Keratinocyte (primary cell): Measurements from ENCODE around the gene STARD10. TPM values are rescaled to one million over a fixed set of nuclear protein-coding genes. Genes with fewer than 3 reads are reported as not detected.

Source experiments
- DNase-seq: peaks from one replicate; pipeline ENCODE4 v3.0.0-alpha.2; 2011; ENCODE audit warnings: low read depth, missing footprints, low spot score
- FAIRE-seq: peaks from 2 replicates; lab custom pipeline; 2011; peaks lifted over from hg19 to GRCh38; lab: Jason Lieb, UNC
- H2AFZ ChIP-seq: 2 replicates; pipeline ENCODE4 v1.6.0; 2012; ENCODE audit warnings: low read length, control low read depth, inconsistent platforms; ENCODE audit not compliant: control insufficient read depth
- H3K27ac ChIP-seq: 2 replicates; pipeline ENCODE4 v1.5.1; 2011; ENCODE audit warnings: low read length; ENCODE audit not compliant: control insufficient read depth, insufficient read depth
- H3K27me3 ChIP-seq: 3 replicates; pipeline ENCODE4 v1.6.0; 2011; ENCODE audit warnings: low read length; ENCODE audit not compliant: control insufficient read depth, insufficient read depth; ENCODE audit errors: extremely low read depth
- H3K36me3 ChIP-seq, 2 experiments: 2 replicates in 1 of 2; 3 replicates in 1 of 2; pipeline ENCODE4 v1.5.1; 2011; ENCODE audit warnings: low read length in 2 of 2, mild to moderate bottlenecking in 1 of 2; ENCODE audit not compliant: control insufficient read depth in 2 of 2, insufficient read depth in 2 of 2; ENCODE audit errors: extremely low read depth in 1 of 2
- H3K4me1 ChIP-seq: 3 replicates; pipeline ENCODE4 v1.5.1; 2011; ENCODE audit warnings: low read length; ENCODE audit not compliant: control insufficient read depth, insufficient read depth; ENCODE audit errors: extremely low read depth
- H3K4me2 ChIP-seq: 3 replicates; pipeline ENCODE4 v1.6.0; 2011; ENCODE audit warnings: low read depth, low read length; ENCODE audit not compliant: control insufficient read depth, insufficient read depth; ENCODE audit errors: extremely low read depth
- H3K4me3 ChIP-seq, 3 experiments: fragments of 200-600 bp in 1 of 3; sonication (generic) in 1 of 3; 2 replicates in 2 of 3; 3 replicates in 1 of 3; pipeline ENCODE4 v1.5.1; 2011 to 2016; ENCODE audit warnings: low read length in 3 of 3, mild to moderate bottlenecking in 3 of 3, control low read depth in 2 of 3, inconsistent platforms in 1 of 3, low read depth in 1 of 3, mixed read lengths in 1 of 3, mixed run types in 1 of 3, moderate library complexity in 1 of 3; ENCODE audit not compliant: control insufficient read depth in 2 of 3, insufficient read depth in 2 of 3; ENCODE audit errors: extremely low read depth in 1 of 3
- H3K79me2 ChIP-seq: 2 replicates; pipeline ENCODE4 v1.6.0; 2012; ENCODE audit warnings: low read length; ENCODE audit not compliant: control insufficient read depth, insufficient read depth
- H3K9ac ChIP-seq: 3 replicates; pipeline ENCODE4 v1.6.0; 2011; ENCODE audit warnings: low read length; ENCODE audit not compliant: control insufficient read depth, insufficient read depth; ENCODE audit errors: extremely low read depth
- H3K9me1 ChIP-seq: 3 replicates; pipeline ENCODE4 v1.6.0; 2011; ENCODE audit warnings: low read length; ENCODE audit not compliant: control insufficient read depth, insufficient read depth; ENCODE audit errors: extremely low read depth
- H3K9me3 ChIP-seq: 2 replicates; pipeline ENCODE4 v1.5.1; 2012; ENCODE audit warnings: low read depth, low read length; ENCODE audit not compliant: control insufficient read depth
- H4K20me1 ChIP-seq: 3 replicates; pipeline ENCODE4 v1.6.0; 2011; ENCODE audit warnings: low read length; ENCODE audit not compliant: control insufficient read depth, insufficient read depth; ENCODE audit errors: extremely low read depth
- EZH2 ChIP-seq: IDR thresholded peaks from one replicate; pipeline ENCODE4 v1.6.1; 2012; ENCODE audit warnings: inconsistent platforms, mild to moderate bottlenecking, low read length, moderate library complexity
- dilution Hi-C: fragments of 300-500 bp; cut with MboI; formaldehyde crosslinking; loops from one replicate; pipeline ENCODE4 v1.7.0; 2020; ENCODE audit warnings: low sequenced_read_pairs; ENCODE audit not compliant: extremely low pct_ligation_motif_present
- polyA plus RNA-seq, 5 experiments: library from polyadenylated mRNA; depleted of rRNA in 3 of 5; stranded (reverse) in 3 of 5; stranded (forward) in 1 of 5; unstranded in 1 of 5; fragments of >200 nt; gene quantifications; 1 replicate in 1 of 5; 2 replicates in 3 of 5; 3 replicates in 1 of 5; pipeline versions ENCODE4 v1.2.1 to v1.2.3, GENCODE V29; 2011 to 2012; ENCODE audit warnings: missing spikeins in 2 of 5, low read depth in 1 of 5, low replicate concordance in 1 of 5
- TF ChIP-seq, protein P1 (sequence below), 3 experiments: IDR thresholded peaks in 1 of 3; conservative IDR thresholded peaks in 1 of 3; optimal IDR thresholded peaks in 1 of 3; 2 replicates in 2 of 3; 3 replicates in 1 of 3; pipeline versions ENCODE3 to v1.5.1; 2011; ENCODE audit warnings: low read length in 3 of 3, mild to moderate bottlenecking in 3 of 3, moderate library complexity in 2 of 3, control low read depth in 1 of 3, inconsistent platforms in 1 of 3; ENCODE audit not compliant: insufficient read depth in 2 of 3; ENCODE audit errors: extremely low read depth in 1 of 3

The STARD10 gene
- polyA plus RNA-seq, 1 donor (not counting 4 experiments of a cell fraction or from before 2014, with no cell fraction given), result 67.0 TPM

DNA sequence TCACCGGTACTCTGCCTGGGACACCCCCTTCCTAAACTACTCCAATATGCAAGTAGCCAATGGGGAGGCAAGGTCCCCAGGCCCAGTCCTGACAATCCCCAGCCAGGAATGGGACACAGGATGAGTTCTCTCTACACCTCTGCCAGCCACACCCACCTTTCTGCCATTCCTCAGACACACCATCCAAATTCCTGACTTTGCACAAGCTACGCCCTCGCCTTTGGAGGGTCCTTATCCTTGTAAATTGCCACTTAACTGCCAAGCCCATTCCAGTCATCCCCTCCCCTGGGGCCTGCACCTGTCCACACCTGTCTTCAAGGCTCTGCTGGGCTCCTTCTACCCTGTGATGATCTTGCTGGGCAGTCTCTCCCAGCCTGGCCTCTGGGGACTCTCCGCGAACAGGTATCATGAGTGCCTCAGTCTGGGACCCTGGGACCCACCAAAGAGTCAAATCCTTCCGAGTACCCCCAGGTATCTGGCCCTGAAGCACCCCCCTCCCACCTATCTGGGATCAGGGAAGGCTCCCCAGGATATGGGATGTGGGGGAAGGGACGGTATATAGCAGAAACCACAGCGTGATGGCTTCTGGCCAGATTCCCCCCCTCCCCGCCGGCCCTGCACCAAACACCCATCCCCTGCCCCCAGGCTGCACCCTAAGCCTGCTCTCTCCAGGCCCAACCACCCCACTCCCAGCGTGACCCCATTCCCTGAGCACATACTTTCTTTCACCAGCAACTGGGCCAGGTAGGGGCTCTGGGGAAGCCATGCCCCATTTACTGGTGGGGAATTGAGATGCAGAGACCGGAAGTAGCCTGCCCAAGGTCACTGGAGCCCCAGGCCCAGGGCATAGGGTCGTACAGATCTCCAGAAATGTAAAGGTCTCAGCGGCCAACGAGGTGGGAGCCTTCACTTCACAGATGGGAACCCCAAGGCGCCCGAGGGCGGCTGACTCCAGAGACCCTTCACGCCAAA lies 42.4 kb downstream of the STARD10 start:
- H3K9me1 ChIP-seq, result no peaks in the 10 kb centered on the region
- dilution Hi-C loops, result loop anchor here (10.0 kb wide), 1 partner anchor 63 kb away; the partner anchor contains the start of gene ATG16L2
- no peaks in the 10 kb centered on the region for H3K9me3 ChIP-seq
- TF ChIP-seq, protein P1, sequence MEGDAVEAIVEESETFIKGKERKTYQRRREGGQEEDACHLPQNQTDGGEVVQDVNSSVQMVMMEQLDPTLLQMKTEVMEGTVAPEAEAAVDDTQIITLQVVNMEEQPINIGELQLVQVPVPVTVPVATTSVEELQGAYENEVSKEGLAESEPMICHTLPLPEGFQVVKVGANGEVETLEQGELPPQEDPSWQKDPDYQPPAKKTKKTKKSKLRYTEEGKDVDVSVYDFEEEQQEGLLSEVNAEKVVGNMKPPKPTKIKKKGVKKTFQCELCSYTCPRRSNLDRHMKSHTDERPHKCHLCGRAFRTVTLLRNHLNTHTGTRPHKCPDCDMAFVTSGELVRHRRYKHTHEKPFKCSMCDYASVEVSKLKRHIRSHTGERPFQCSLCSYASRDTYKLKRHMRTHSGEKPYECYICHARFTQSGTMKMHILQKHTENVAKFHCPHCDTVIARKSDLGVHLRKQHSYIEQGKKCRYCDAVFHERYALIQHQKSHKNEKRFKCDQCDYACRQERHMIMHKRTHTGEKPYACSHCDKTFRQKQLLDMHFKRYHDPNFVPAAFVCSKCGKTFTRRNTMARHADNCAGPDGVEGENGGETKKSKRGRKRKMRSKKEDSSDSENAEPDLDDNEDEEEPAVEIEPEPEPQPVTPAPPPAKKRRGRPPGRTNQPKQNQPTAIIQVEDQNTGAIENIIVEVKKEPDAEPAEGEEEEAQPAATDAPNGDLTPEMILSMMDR (optimal IDR thresholded peaks at IDR 0.05 in 1 of 3, IDR thresholded peaks at IDR 0.05 in 1 of 3, conservative IDR thresholded peaks at IDR 0.05 in 1 of 3; ENCODE audit: extremely low read depth in 1 of 3, insufficient read depth in 2 of 3, low read length in 3 of 3), result no peak
- no peak for TF ChIP-seq EZH2
- no peaks in the 10 kb centered on the region for H3K27me3 ChIP-seq
- DNase-seq, result no peak
- H3K4me2 ChIP-seq, result peak overlapping the region; percentile 94
- peak overlapping the region; percentile 71 to 96 (median 90) for H3K4me3 ChIP-seq
- peaks cover 18% of the 10 kb centered on the region for H3K79me2 ChIP-seq
- H3K4me1 ChIP-seq, result peaks cover 24% of the 10 kb centered on the region
- peak overlapping the region; percentile 61 for H3K27ac ChIP-seq
- H4K20me1 ChIP-seq, result peaks cover 3% of the 10 kb centered on the region
- no peak for FAIRE-seq
- H2AFZ ChIP-seq, result peak overlapping the region; percentile 42
- peaks cover 1 to 4% of the 10 kb centered on the region in 2 experiments for H3K36me3 ChIP-seq
- peak overlapping the region; percentile 74 for H3K9ac ChIP-seq

DNA sequence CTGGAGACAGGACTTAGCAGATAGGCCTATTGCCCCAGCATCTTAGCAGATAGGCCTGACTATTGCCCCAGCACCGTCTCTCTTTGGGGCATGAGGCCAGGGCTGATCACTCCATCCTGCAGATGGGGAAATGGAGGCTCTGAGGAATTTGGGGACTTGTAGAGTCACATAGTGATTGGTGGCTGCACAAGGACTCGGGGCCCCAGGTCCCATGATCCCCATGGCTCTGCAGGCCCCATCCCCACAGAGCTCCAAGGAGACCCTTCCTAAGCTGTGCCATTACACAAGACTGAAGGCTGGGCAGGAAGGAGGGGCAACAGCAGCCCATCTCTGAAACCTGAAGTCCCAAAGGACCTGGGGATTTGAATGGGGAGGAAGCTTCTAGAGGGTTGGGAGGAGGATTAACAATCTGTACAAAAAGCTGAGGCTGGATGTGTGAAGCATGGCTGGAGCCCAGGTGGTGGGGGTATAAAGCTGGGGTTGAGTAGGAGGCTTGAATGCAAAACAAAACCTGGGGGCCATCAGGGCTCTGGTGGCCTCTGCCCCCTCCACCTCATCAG lies 43.2 kb downstream of the STARD10 start:
- H3K36me3 ChIP-seq, result peaks cover 1 to 4% of the 10 kb centered on the region in 2 experiments
- peak overlapping the region; percentile 74 for H3K9ac ChIP-seq
- no peaks in the 10 kb centered on the region for H3K9me3 ChIP-seq
- DNase-seq (no peak), FAIRE-seq (no peak)
- TF ChIP-seq EZH2, result no peak
- TF ChIP-seq, protein P1 (optimal IDR thresholded peaks at IDR 0.05 in 1 of 3, IDR thresholded peaks at IDR 0.05 in 1 of 3, conservative IDR thresholded peaks at IDR 0.05 in 1 of 3; ENCODE audit: extremely low read depth in 1 of 3, insufficient read depth in 2 of 3, low read length in 3 of 3), result no peak
- H3K9me1 ChIP-seq, result no peaks in the 10 kb centered on the region
- H3K27me3 ChIP-seq, result no peaks in the 10 kb centered on the region
- peaks cover 21% of the 10 kb centered on the region for H3K79me2 ChIP-seq
- no peak overlapping the region for H3K27ac ChIP-seq
- peaks cover 3% of the 10 kb centered on the region for H4K20me1 ChIP-seq
- H2AFZ ChIP-seq, result no peak overlapping the region
- H3K4me3 ChIP-seq, result peak overlapping the region; percentile 71 to 96 (median 90)
- H3K4me2 ChIP-seq, result peak overlapping the region; percentile 94
- peaks cover 24% of the 10 kb centered on the region for H3K4me1 ChIP-seq
- dilution Hi-C loops, result loop anchor here (10.0 kb wide), 1 partner anchor 64 kb away; the partner anchor contains the start of gene ATG16L2
